H1 (cell line): ENCODE results near the gene PPM1F. TPM values are rescaled to one million over a fixed set of nuclear protein-coding genes. Genes with fewer than 3 reads are reported as not detected.

ENCODE experiments used
- CTCF ChIA-PET: fragments of 300-600 bp; sonication (Branson Sonifier 250); formaldehyde crosslinking; loops from one replicate; lab custom pipeline; 2021; ENCODE audit not compliant: partially characterized antibody; lab: Charles Lee
- POLR2A ChIA-PET: fragments of 300-600 bp; sonication (Branson Sonifier 250); formaldehyde crosslinking; loops from one replicate; lab custom pipeline; 2021; ENCODE audit warnings: inconsistent platforms; ENCODE audit not compliant: partially characterized antibody; lab: Charles Lee
- DNase-seq, 2 experiments: peaks; one replicate each; pipeline versions ENCODE4 v3.0.0 to v3.0.0-alpha.2; 2010 to 2022; ENCODE audit warnings: low spot score in 2 of 2, low read depth in 1 of 2, mixed read lengths in 1 of 2
- FAIRE-seq: peaks from 2 replicates; lab custom pipeline; 2011; peaks lifted over from hg19 to GRCh38; lab: Jason Lieb, UNC
- H2AFZ ChIP-seq: 2 replicates; pipeline ENCODE4 v1.8.1; 2012; ENCODE audit warnings: low read length, inconsistent platforms
- H2AK5ac ChIP-seq: 2 replicates; pipeline ENCODE4 v1.6.1; 2013; ENCODE audit warnings: low read depth, low read length
- H2BK120ac ChIP-seq: replicated peaks from 2 replicates; pipeline ENCODE3; 2013; ENCODE audit warnings: low read depth, low read length, inconsistent platforms
- H2BK12ac ChIP-seq: 2 replicates; pipeline ENCODE4 v1.6.1; 2013; ENCODE audit warnings: low read depth, low read length
- H2BK15ac ChIP-seq: 2 replicates; pipeline ENCODE4 v1.6.1; 2013; ENCODE audit warnings: low read length
- H2BK20ac ChIP-seq: 2 replicates; pipeline ENCODE4 v1.6.1; 2013; ENCODE audit warnings: low read length
- H2BK5ac ChIP-seq: 2 replicates; pipeline ENCODE4 v1.6.1; 2013; ENCODE audit warnings: low read depth, low read length
- H3K14ac ChIP-seq: 2 replicates; pipeline ENCODE4 v1.6.1; 2013; ENCODE audit warnings: inconsistent platforms; ENCODE audit not compliant: insufficient read length
- H3K18ac ChIP-seq: 2 replicates; pipeline ENCODE4 v1.6.1; 2013; ENCODE audit warnings: low read length; ENCODE audit errors: extremely low read depth
- H3K23ac ChIP-seq: 2 replicates; pipeline ENCODE4 v1.6.1; 2013; ENCODE audit warnings: inconsistent platforms; ENCODE audit not compliant: insufficient read length
- H3K23me2 ChIP-seq: 2 replicates; pipeline ENCODE4 v1.6.1; 2013; ENCODE audit warnings: low read depth, low read length
- H3K27ac ChIP-seq: 2 replicates; pipeline ENCODE4 v1.6.1; 2011; ENCODE audit warnings: low read depth, low read length, inconsistent platforms
- H3K27me3 ChIP-seq, 4 experiments: replicated peaks in 1 of 4; 1 replicate in 1 of 4; 2 replicates in 3 of 4; pipeline versions ENCODE4 v1.6.1 to v1.8.1; 2011 to 2013; ENCODE audit warnings: low read length in 3 of 4, mild to moderate bottlenecking in 3 of 4, inconsistent platforms in 2 of 4, mixed read lengths in 2 of 4, moderate library complexity in 1 of 4; ENCODE audit not compliant: control insufficient read depth in 3 of 4, insufficient read depth in 3 of 4; ENCODE audit errors: extremely low read depth in 1 of 4
- H3K36me3 ChIP-seq, 4 experiments: 2 replicates each; pipeline versions ENCODE4 v1.6.1 to v1.8.1; 2011 to 2013; ENCODE audit warnings: mild to moderate bottlenecking in 4 of 4, low read length in 3 of 4, moderate library complexity in 2 of 4, control low read depth in 1 of 4, inconsistent platforms in 1 of 4; ENCODE audit not compliant: insufficient read depth in 4 of 4, control insufficient read depth in 2 of 4
- H3K4ac ChIP-seq: replicated peaks from 2 replicates; pipeline ENCODE3; 2013; ENCODE audit warnings: low read length, low read depth, mixed read lengths, inconsistent platforms; ENCODE audit not compliant: insufficient read length
- H3K4me1 ChIP-seq, 4 experiments: replicated peaks in 1 of 4; 1 replicate in 1 of 4; 2 replicates in 3 of 4; pipeline versions ENCODE4 v1.6.1 to v1.8.1; 2011 to 2013; ENCODE audit warnings: low read length in 3 of 4, inconsistent platforms in 2 of 4, mixed read lengths in 1 of 4; ENCODE audit not compliant: insufficient read depth in 4 of 4, control insufficient read depth in 3 of 4
- H3K4me2 ChIP-seq, 2 experiments: 2 replicates each; pipeline versions ENCODE4 v1.6.1 to v1.8.1; 2011 to 2013; ENCODE audit warnings: low read depth in 2 of 2, low read length in 2 of 2, control low read depth in 1 of 2, inconsistent platforms in 1 of 2, mild to moderate bottlenecking in 1 of 2; ENCODE audit not compliant: insufficient read depth in 1 of 2
- H3K4me3 ChIP-seq, 4 experiments: fragments of 200-600, 300-600 bp in 1 of 4; sonication (generic), shearing (Covaris generic), sonication (Bioruptor Twin) in 1 of 4; 2 replicates each; pipeline versions ENCODE4 v1.5.1 to v1.8.1; 2011 to 2016; ENCODE audit warnings: low read length in 4 of 4, low read depth in 3 of 4, control low read depth in 2 of 4, inconsistent platforms in 2 of 4, mild to moderate bottlenecking in 2 of 4, mixed read lengths in 1 of 4, moderate library complexity in 1 of 4; ENCODE audit not compliant: insufficient read depth in 2 of 4; ENCODE audit errors: extremely low read depth in 1 of 4
- H3K56ac ChIP-seq: replicated peaks from 2 replicates; pipeline ENCODE3; 2013; ENCODE audit warnings: low read depth, mild to moderate bottlenecking, mixed read lengths, low read length, inconsistent platforms; ENCODE audit not compliant: insufficient read length
- H3K79me1 ChIP-seq: 2 replicates; pipeline ENCODE4 v1.6.1; 2013; ENCODE audit warnings: low read depth, low read length, control low read depth
- H3K79me2 ChIP-seq, 2 experiments: 2 replicates each; pipeline versions ENCODE4 v1.6.1 to v1.8.1; 2012 to 2013; ENCODE audit warnings: low read length in 2 of 2, mild to moderate bottlenecking in 2 of 2, inconsistent platforms in 1 of 2; ENCODE audit not compliant: insufficient read depth in 2 of 2, control insufficient read depth in 1 of 2
- H3K9ac ChIP-seq, 4 experiments: replicated peaks in 1 of 4; 1 replicate in 1 of 4; 2 replicates in 3 of 4; pipeline versions ENCODE4 v1.6.1 to v1.8.1; 2011 to 2013; ENCODE audit warnings: low read depth in 3 of 4, low read length in 3 of 4, control low read depth in 2 of 4, mild to moderate bottlenecking in 2 of 4, moderate library complexity in 2 of 4, inconsistent platforms in 1 of 4; ENCODE audit errors: extremely low read depth in 1 of 4
- H3K9me3 ChIP-seq, 2 experiments: 2 replicates each; pipeline versions ENCODE4 v1.6.1 to v1.8.1; 2012 to 2013; ENCODE audit warnings: mild to moderate bottlenecking in 2 of 2, moderate library complexity in 2 of 2, control low read depth in 1 of 2, inconsistent platforms in 1 of 2, low read depth in 1 of 2, low read length in 1 of 2, mixed read lengths in 1 of 2; ENCODE audit not compliant: insufficient read depth in 2 of 2
- H4K20me1 ChIP-seq, 2 experiments: replicated peaks in 1 of 2; 2 replicates each; pipeline versions ENCODE3 to v1.8.1; 2011 to 2013; ENCODE audit warnings: inconsistent platforms in 2 of 2, low read length in 2 of 2, mild to moderate bottlenecking in 1 of 2; ENCODE audit not compliant: insufficient read depth in 2 of 2, control insufficient read depth in 1 of 2
- H4K5ac ChIP-seq: 2 replicates; pipeline ENCODE4 v1.6.1; 2013; ENCODE audit warnings: low read length, low read depth, mixed read lengths, inconsistent platforms; ENCODE audit not compliant: insufficient read length
- H4K8ac ChIP-seq: 2 replicates; pipeline ENCODE4 v1.8.0; 2013; ENCODE audit warnings: mild to moderate bottlenecking, moderate library complexity, low read length, inconsistent platforms; ENCODE audit not compliant: insufficient read depth; ENCODE audit errors: extremely low read depth
- H4K91ac ChIP-seq: replicated peaks from 2 replicates; pipeline ENCODE3; 2013; ENCODE audit warnings: low read length, mixed read lengths, inconsistent platforms; ENCODE audit not compliant: insufficient read length
- ASH2L ChIP-seq: fragments of 200-600, 300-600 bp; sonication (generic); IDR thresholded peaks from one replicate; pipeline ENCODE4 v1.7.1; 2017; ENCODE audit warnings: low read length
- CREB1 ChIP-seq: IDR thresholded peaks from 2 replicates; pipeline ENCODE4 v1.6.1; 2012; ENCODE audit warnings: inconsistent platforms
- EP300 ChIP-seq, 2 experiments: IDR thresholded peaks; 1 replicate in 1 of 2; 2 replicates in 1 of 2; pipeline ENCODE4 v1.6.1; 2011 to 2012; ENCODE audit warnings: low read depth in 2 of 2, low read length in 2 of 2, mild to moderate bottlenecking in 2 of 2, borderline replicate concordance in 1 of 2, inconsistent platforms in 1 of 2, moderate library complexity in 1 of 2
- KDM1A ChIP-seq: fragments of 200-600, 300-600 bp; sonication (generic); IDR thresholded peaks from 2 replicates; pipeline ENCODE4 v1.7.1; 2016; ENCODE audit warnings: mild to moderate bottlenecking, low read length, borderline replicate concordance
- RXRA ChIP-seq: IDR thresholded peaks from 2 replicates; pipeline ENCODE4 v1.6.1; 2011; ENCODE audit warnings: low read depth, mild to moderate bottlenecking, low read length, moderate library complexity; ENCODE audit not compliant: insufficient read depth
- SP1 ChIP-seq: IDR thresholded peaks from 2 replicates; pipeline ENCODE4 v1.6.1; 2011; ENCODE audit warnings: low read depth, low read length
- SP4 ChIP-seq: IDR thresholded peaks from 2 replicates; pipeline ENCODE4 v1.6.1; 2012; ENCODE audit warnings: low read length, inconsistent platforms
- TAF1 ChIP-seq: IDR thresholded peaks from 2 replicates; pipeline ENCODE4 v1.6.1; 2011; ENCODE audit warnings: mild to moderate bottlenecking, low read depth, low read length
- YY1 ChIP-seq: IDR thresholded peaks from 2 replicates; pipeline ENCODE4 v1.6.1; 2011; ENCODE audit warnings: low read depth, mild to moderate bottlenecking, low read length
- WGBS, 2 experiments: shearing (Covaris generic) in 1 of 2; methylation state at CpG; one replicate each; pipeline versions ENCODE4 v1.1.6 to v1.1.7; 2013 to 2015; ENCODE audit warnings: low lambda C conversion rate in 2 of 2, mixed read lengths in 2 of 2, inconsistent platforms in 1 of 2, low coverage in 1 of 2, missing lambda C conversion rate in 1 of 2; ENCODE audit not compliant: insufficient replicate concordance in 2 of 2, insufficient coverage in 1 of 2, insufficient read length in 1 of 2; ENCODE audit errors: extremely low coverage in 1 of 2, missing lambda C conversion rate in 1 of 2; 5-methylcytosine and 5-hydroxymethylcytosine counted together
- polyA plus RNA-seq, 7 experiments: library from polyadenylated mRNA; depleted of rRNA in 3 of 7; stranded (reverse) in 5 of 7; unstranded in 2 of 7; fragments of >200 nt in 5 of 7; fragments of 200-250 nt in 2 of 7; gene quantifications; 1 replicate in 5 of 7; 2 replicates in 1 of 7; 4 replicates in 1 of 7; pipeline versions ENCODE4 v1.2.1 to v1.2.3, GENCODE V29; 2011 to 2013; ENCODE audit warnings: missing spikeins in 2 of 7, mixed read lengths in 2 of 7
- total RNA-seq: library from RNA; stranded (reverse); fragmentation: NEBNext Ultra II Directional; extraction: Animal tissue kit (Norgen Biotek cat#: 25700); gene quantifications from 2 replicates; pipeline ENCODE4 v1.2.1, GENCODE V29; 2021
- TF ChIP-seq, protein P1 (sequence below), 3 experiments: IDR thresholded peaks; 1 replicate in 2 of 3; 2 replicates in 1 of 3; pipeline versions ENCODE4 v1.5.1 to v1.6.1; 2011; ENCODE audit warnings: low read length in 3 of 3, mild to moderate bottlenecking in 3 of 3, inconsistent platforms in 2 of 3, low read depth in 1 of 3, moderate library complexity in 1 of 3; ENCODE audit not compliant: insufficient read depth in 1 of 3; ENCODE audit errors: control extremely low read depth in 1 of 3

The PPM1F gene
- total and polyA plus RNA-seq, 2 of the 8 experiments (the other 6 are each of a cell fraction or from before 2014, with no cell fraction given): 12.4 to 22.8 TPM

DNA sequence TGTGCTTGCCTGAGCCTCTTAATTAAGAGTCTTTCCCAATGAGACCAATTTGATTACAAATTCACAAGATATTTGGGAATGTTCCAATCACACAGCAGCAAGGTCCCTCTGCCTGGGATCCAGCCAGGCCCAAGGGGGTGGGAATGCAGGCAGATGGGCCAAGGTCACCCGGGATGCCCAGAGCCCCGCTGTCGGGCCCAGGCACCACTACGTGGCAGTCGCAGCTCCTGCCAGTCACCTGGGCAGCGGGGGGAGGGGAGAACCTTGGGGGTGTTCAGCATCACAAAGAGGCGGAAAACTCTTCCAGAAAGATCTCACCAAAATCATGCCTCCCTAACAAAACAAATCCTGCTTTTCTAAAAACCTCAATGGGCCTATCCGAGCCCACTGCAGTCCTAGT lies 30.9 kb downstream of the PPM1F start:
- no peak overlapping the region; the same call in 1 of the 2 replicates for H2BK20ac ChIP-seq
- H3K18ac ChIP-seq: peak overlapping the region; percentile 97
- peak overlapping the region; percentile 79 for H2BK120ac ChIP-seq
- no peaks in the 10 kb centered on the region for H3K23me2 ChIP-seq
- no peak overlapping the region for H3K56ac ChIP-seq
- H3K79me1 ChIP-seq: no peaks in the 10 kb centered on the region
- peak overlapping the region; percentile 100 for H4K91ac ChIP-seq
- H3K27ac ChIP-seq: peak overlapping the region; percentile 44; the same call in 1 of the 2 replicates
- no peaks in the 10 kb centered on the region for H3K36me3 ChIP-seq
- H3K4ac ChIP-seq: peak overlapping the region; percentile 57
- TF ChIP-seq RXRA (no peak), KDM1A (peak; percentile 7; the same call in 1 of the 2 replicates), EP300 (IDR thresholded peaks at IDR 0.05; ENCODE audit: borderline replicate concordance in 1 of 2, low read depth in 2 of 2, low read length in 2 of 2) (peak in 1 of 2 experiments; percentile 71; a peak in 1 of 3 replicates), ASH2L (peak; percentile 67), SP4 (no peak), SP1 (peak; percentile 68), YY1 (0 out of 2 replicates have a peak, but pooled peaks have one; percentile 64), CREB1 (peak; percentile 64), TAF1 (0 out of 2 replicates have a peak, but pooled peaks have one; percentile 22)
- TF ChIP-seq, protein P1, sequence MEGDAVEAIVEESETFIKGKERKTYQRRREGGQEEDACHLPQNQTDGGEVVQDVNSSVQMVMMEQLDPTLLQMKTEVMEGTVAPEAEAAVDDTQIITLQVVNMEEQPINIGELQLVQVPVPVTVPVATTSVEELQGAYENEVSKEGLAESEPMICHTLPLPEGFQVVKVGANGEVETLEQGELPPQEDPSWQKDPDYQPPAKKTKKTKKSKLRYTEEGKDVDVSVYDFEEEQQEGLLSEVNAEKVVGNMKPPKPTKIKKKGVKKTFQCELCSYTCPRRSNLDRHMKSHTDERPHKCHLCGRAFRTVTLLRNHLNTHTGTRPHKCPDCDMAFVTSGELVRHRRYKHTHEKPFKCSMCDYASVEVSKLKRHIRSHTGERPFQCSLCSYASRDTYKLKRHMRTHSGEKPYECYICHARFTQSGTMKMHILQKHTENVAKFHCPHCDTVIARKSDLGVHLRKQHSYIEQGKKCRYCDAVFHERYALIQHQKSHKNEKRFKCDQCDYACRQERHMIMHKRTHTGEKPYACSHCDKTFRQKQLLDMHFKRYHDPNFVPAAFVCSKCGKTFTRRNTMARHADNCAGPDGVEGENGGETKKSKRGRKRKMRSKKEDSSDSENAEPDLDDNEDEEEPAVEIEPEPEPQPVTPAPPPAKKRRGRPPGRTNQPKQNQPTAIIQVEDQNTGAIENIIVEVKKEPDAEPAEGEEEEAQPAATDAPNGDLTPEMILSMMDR (IDR thresholded peaks at IDR 0.05; ENCODE audit: control extremely low read depth in 1 of 3, insufficient read depth in 1 of 3, low read depth in 1 of 3, low read length in 3 of 3): 0 out of 4 replicates have a peak, but pooled peaks of 1 of the 3 experiments have one; percentile 1
- FAIRE-seq: no peak
- H4K8ac ChIP-seq: peak overlapping the region; percentile 90
- no peak overlapping the region for H3K14ac ChIP-seq
- H2BK5ac ChIP-seq: peak overlapping the region; percentile 97; the same call in 1 of the 2 replicates
- peak overlapping the region; percentile 88; the same call in 1 of the 2 replicates for H2BK15ac ChIP-seq
- no peaks in the 10 kb centered on the region for H3K79me2 ChIP-seq
- peaks cover 11 to 61% (median 46%) of the 10 kb centered on the region in 4 experiments for H3K4me1 ChIP-seq
- peak; percentile 46 to 83 for DNase-seq
- H3K9ac ChIP-seq: peak overlapping the region in 1 of 4 experiments; percentile 21; a peak in 2 of 7 replicates
- H3K27me3 ChIP-seq: no peaks in the 10 kb centered on the region; a peak in 1 of 7 replicates
- peak overlapping the region; percentile 28 to 31; a peak in 3 of 4 replicates for H3K4me2 ChIP-seq
- ChIA-PET POLR2A (interaction anchor here (0.7 to 1.4 kb wide), 4 partner anchors 11 to 263 kb away, joined by 3 read pairs; no protein-coding TSS in a partner anchor), CTCF (interaction anchor here (0.6 to 7.5 kb wide), 4 partner anchors 16 to 208 kb away, joined by 3 to 59 read pairs (median 4); no protein-coding TSS in a partner anchor)
- H4K5ac ChIP-seq: peak overlapping the region; percentile 73
- no peak overlapping the region for H3K23ac ChIP-seq
- no peaks in the 10 kb centered on the region for H4K20me1 ChIP-seq
- peak overlapping the region in 1 of 4 experiments; percentile 9; a peak in 1 of 8 replicates for H3K4me3 ChIP-seq
- 0 out of 2 replicates have a peak overlapping the region, but pooled peaks have one; percentile 2 for H2AK5ac ChIP-seq
- peak overlapping the region; percentile 86; the same call in 1 of the 2 replicates for H2BK12ac ChIP-seq
- H2AFZ ChIP-seq: no peak overlapping the region
- H3K9me3 ChIP-seq: no peaks in the 10 kb centered on the region
- 33% methylated on average over 8 of the region's 8 CpGs; no CpG with 5 or more reads in 1 of the 2 experiments for WGBS, 2 experiments
